Activated B cell treated with CpG ODN at 0.5 μM for 24 hours (primary cell): ENCODE data around the gene MTRFR. TPM values are rescaled to one million over a fixed set of nuclear protein-coding genes. Genes with fewer than 3 reads are reported as not detected.
"Not testable (repeated sequence)": the region's sequence is repeated elsewhere in the genome, so short reads cannot be mapped to it uniquely, and the experiment has no call there.

ENCODE experiments used
- ATAC-seq: fragments of 200-7000 bp; cut with Tn5 transposase; one replicate; pipeline ENCODE4 v1.10.0; 2021; ENCODE audit warnings: low read depth, mild to moderate bottlenecking, moderate library complexity
- CTCF ChIA-PET: fragments of 350-600 bp; sonication (Branson Sonifier 250); formaldehyde crosslinking; loops from one replicate; lab custom pipeline; 2021; ENCODE audit warnings: antibody characterized with exemption; lab: Charles Lee
- POLR2A ChIA-PET: fragments of 350-600 bp; sonication (Branson Sonifier 250); formaldehyde crosslinking; loops from one replicate; lab custom pipeline; 2021; ENCODE audit warnings: antibody characterized with exemption; lab: Charles Lee
- DNase-seq: peaks from one replicate; pipeline ENCODE4 v3.0.0; 2022
- H3K27ac Mint-ChIP-seq: one replicate; pipeline ENCODE4 v1.8.0; 2020; ENCODE audit warnings: mixed read lengths
- H3K27me3 Mint-ChIP-seq: one replicate; pipeline ENCODE4 v1.8.0; 2021; ENCODE audit warnings: mixed read lengths
- H3K36me3 Mint-ChIP-seq: one replicate; pipeline ENCODE4 v1.8.0; 2021; ENCODE audit warnings: low read depth, mixed read lengths
- H3K4me1 Mint-ChIP-seq: one replicate; pipeline ENCODE4 v1.8.0; 2021; ENCODE audit warnings: mixed read lengths
- H3K4me3 Mint-ChIP-seq: one replicate; pipeline ENCODE4 v1.8.0; 2020; ENCODE audit warnings: mild to moderate bottlenecking, mixed read lengths
- H3K9me3 Mint-ChIP-seq: one replicate; pipeline ENCODE4 v1.8.0; 2020; ENCODE audit warnings: mixed read lengths
- intact Hi-C: fragments of 100-400 bp; cut with micrococcal nuclease; formaldehyde crosslinking; loops from one replicate; pipeline ENCODE4 v1.15.1; 2024
- total RNA-seq: library from RNA; stranded (reverse); gene quantifications from 2 replicates; pipeline ENCODE4 v1.2.3, GENCODE V29; 2022
- TF ChIP-seq, protein P1 (sequence below): fragments of 200-600 bp; IDR thresholded peaks from one replicate; pipeline ENCODE4 v1.8.0; 2022; ENCODE audit warnings: antibody characterized with exemption, mild to moderate bottlenecking

Gene MTRFR
- total RNA-seq, 1 donor from 2014 or later = 23.6 TPM

DNA sequence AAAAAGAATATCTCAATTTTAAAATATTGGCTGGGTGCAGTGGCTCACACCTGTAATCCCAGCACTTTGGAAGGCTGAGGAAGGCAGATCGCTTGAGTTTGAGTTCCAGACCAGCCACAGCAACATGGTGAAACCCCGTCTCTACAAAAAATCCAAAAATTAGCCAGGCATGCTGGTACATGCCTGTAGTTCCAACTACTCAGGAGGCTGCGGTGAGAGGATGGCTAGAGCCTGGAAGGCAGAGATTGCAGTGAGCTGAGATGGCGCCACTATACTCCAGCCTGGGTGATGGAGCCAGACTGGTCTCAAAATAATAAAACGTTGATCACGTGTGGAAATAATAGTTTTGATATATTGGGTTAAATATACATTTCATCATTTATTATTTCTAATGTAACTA, 5.7 kb downstream of the MTRFR start:
- Mint-ChIP-seq H3K4me1 (peaks cover 58% of the 10 kb centered on the region), H3K36me3 (peaks cover 22% of the 10 kb centered on the region), H3K9me3 (no peaks in the 10 kb centered on the region), H3K27me3 (no peaks in the 10 kb centered on the region), H3K27ac (no peak overlapping the region), H3K4me3 (no peak overlapping the region)
- CTCF ChIA-PET = interaction anchor here (0.8 to 6.5 kb wide), 14 partner anchors 9 to 433 kb away, joined by 3 to 106 read pairs (median 6); partner anchors contain the start of gene DDX55
- DNase-seq = no peak
- TF ChIP-seq, protein P1, sequence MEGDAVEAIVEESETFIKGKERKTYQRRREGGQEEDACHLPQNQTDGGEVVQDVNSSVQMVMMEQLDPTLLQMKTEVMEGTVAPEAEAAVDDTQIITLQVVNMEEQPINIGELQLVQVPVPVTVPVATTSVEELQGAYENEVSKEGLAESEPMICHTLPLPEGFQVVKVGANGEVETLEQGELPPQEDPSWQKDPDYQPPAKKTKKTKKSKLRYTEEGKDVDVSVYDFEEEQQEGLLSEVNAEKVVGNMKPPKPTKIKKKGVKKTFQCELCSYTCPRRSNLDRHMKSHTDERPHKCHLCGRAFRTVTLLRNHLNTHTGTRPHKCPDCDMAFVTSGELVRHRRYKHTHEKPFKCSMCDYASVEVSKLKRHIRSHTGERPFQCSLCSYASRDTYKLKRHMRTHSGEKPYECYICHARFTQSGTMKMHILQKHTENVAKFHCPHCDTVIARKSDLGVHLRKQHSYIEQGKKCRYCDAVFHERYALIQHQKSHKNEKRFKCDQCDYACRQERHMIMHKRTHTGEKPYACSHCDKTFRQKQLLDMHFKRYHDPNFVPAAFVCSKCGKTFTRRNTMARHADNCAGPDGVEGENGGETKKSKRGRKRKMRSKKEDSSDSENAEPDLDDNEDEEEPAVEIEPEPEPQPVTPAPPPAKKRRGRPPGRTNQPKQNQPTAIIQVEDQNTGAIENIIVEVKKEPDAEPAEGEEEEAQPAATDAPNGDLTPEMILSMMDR = no peak
- intact Hi-C loops = loop anchor here (1.0 to 10.0 kb wide), 7 partner anchors 196 to 736 kb away; partner anchors contain the start of genes CCDC92, DENR, KNTC1 and RSRC2
- POLR2A ChIA-PET = interaction anchor here (0.7 to 1.1 kb wide), 2 partner anchors 264 to 483 kb away, joined by 3 read pairs; partner anchors contain the start of gene OGFOD2
- ATAC-seq = no peak

DNA sequence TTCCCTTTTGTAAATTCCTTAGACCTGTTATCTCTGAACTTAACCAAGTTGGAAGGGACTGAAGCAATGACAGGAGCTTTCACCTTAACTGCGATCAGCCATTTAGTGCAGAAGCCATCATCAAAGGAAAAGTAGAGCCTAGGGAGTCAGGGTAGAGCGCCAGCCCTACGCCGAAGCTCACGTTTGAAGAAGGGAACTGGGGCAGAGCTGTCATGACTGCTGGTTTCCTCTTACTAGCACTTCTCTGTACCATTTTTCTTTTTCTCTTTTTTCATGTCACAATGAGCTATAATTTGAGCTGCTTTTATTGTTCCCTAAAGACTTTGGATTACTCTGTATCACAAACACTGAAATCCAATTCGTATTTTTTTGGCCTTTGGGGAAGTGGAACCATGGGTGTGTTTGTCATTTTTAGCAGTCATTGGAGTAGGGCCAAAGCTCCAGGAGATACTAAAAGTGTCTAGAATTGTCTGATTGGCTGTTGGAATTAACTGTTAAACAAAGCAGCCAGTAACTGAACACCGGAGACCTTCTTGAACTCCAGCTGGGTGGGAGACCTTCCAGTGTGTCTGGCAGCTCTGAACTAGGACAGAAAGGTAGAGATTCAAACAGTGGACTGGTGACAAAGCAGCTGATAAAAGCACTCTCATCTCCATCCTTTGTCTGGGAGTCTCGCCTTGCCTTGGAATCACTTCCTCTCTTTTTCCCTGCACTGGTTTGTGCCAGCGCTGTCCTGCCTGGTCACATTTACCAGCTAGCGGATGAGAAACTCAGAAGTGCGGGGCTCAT, 9.1 kb downstream of the MTRFR start:
- Mint-ChIP-seq H3K36me3 (peaks cover 31% of the 10 kb centered on the region), H3K27ac (peak overlapping the region; percentile 30), H3K4me1 (peaks cover 47% of the 10 kb centered on the region), H3K9me3 (no peaks in the 10 kb centered on the region), H3K27me3 (no peaks in the 10 kb centered on the region), H3K4me3 (no peak overlapping the region)
- CTCF ChIA-PET = interaction anchor here (0.6 to 6.5 kb wide), 2 partner anchors 85 to 200 kb away, joined by 3 to 106 read pairs; no protein-coding TSS in a partner anchor
- DNase-seq = no peak
- TF ChIP-seq, protein P1 = no peak
- intact Hi-C loops = no loop called here
- no peak for ATAC-seq
- POLR2A ChIA-PET = interaction anchor here (1.1 to 1.8 kb wide), 2 partner anchors 9 to 13 kb away, joined by 3 to 19 read pairs; partner anchors contain the start of genes MPHOSPH9 and MTRFR

DNA sequence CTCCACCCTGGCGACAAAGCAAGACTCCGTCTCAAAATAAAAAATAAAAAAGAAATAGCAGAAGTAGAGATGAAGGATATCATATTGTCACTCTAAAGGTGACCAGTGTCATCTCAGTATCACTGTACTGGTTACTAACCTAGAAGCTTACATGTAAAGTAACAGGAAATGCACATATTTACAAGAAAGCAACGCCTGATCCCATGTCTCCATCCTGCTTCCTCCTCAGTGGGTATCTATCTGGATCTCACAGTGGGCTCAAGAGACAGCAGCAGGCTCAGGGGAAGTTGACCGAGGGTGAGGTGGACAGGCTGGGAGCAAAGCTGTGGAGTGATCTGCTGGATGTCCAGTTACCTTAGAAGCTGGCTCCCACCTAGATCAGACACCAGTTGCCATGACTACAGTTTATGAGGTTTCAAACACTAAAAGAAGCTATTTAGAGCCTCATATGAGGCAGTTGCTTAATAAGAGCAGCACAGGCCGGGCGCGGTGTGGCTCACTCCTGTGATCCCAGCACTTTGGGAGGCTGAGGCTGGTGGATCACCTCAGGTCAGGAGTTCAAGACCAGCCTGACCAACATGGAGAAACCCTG, 10.5 kb downstream of the MTRFR start:
- Mint-ChIP-seq H3K27me3 (no peaks in the 10 kb centered on the region), H3K9me3 (no peaks in the 10 kb centered on the region), H3K4me3 (no peak overlapping the region), H3K27ac (no peak overlapping the region), H3K36me3 (peaks cover 44% of the 10 kb centered on the region), H3K4me1 (peaks cover 46% of the 10 kb centered on the region)
- intact Hi-C loops = no loop called here
- ATAC-seq (no peak), DNase-seq (no peak)
- POLR2A ChIA-PET = no interaction called here
- TF ChIP-seq, protein P1 = no peak
- CTCF ChIA-PET = interaction anchor here (1.0 kb wide), 1 partner anchor 10 kb away, joined by 4 read pairs; no protein-coding TSS in a partner anchor

DNA sequence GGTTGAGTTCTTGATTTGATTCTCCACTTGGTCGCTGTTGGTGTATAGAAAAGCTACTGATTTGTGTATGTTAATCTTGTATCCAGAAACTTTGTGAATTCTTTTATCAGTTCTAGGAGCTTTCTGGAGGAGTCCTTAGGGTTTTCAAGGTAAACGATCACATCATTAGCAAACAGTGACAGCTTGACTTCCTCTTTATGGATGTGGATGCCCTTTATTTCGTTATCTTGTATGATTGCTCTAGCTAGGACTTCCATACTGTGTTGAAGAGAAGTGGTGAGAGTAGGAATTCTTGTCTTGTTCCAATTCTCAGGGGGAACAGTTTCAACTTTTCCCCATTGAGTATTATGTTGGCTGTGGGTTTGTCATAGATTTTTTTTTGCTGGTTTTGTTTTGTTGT, 12.4 kb downstream of the MTRFR start:
- Mint-ChIP-seq H3K27me3 (no peaks in the 10 kb centered on the region), H3K9me3 (no peaks in the 10 kb centered on the region), H3K36me3 (peaks cover 46% of the 10 kb centered on the region), H3K27ac (no peak overlapping the region), H3K4me1 (peaks cover 51% of the 10 kb centered on the region), H3K4me3 (no peak overlapping the region)
- intact Hi-C loops = no loop called here
- TF ChIP-seq, protein P1 = no peak
- ATAC-seq = no peak
- CTCF ChIA-PET = no interaction called here
- POLR2A ChIA-PET = interaction anchor here (0.9 to 1.5 kb wide), 2 partner anchors 13 to 206 kb away, joined by 3 to 6 read pairs; partner anchors contain the start of genes MPHOSPH9 and MTRFR
- no peak for DNase-seq

DNA sequence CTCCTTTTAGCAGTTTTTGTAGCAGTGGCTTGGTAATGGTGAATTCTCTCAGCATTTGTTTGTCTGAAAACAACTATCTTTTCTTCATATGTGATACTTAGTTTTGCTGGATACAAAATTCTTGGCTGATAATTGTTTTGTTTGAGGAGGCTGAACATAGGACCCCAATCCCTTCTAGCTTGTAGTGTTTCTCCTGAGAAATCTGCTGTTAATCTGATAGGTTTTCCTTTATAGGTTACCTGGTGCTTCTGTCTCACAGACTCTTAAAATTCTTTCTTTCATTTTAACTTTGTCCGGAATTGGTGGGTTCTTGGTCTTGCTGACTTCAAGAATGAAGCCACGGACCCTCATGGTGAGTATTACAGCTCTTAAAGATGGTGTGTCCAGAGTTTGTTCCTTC, 14.9 kb downstream of the MTRFR start:
- DNase-seq, ATAC-seq, POLR2A ChIA-PET, H3K27ac Mint-ChIP-seq, intact Hi-C loops, H3K4me3 Mint-ChIP-seq, H3K9me3 Mint-ChIP-seq, H3K27me3 Mint-ChIP-seq: not testable (repeated sequence)
- peaks cover 39% of the 10 kb centered on the region for H3K36me3 Mint-ChIP-seq
- CTCF ChIA-PET = interaction anchor here (3.6 kb wide), 1 partner anchor 10 kb away, joined by 17 read pairs; no protein-coding TSS in a partner anchor
- peaks cover 49% of the 10 kb centered on the region for H3K4me1 Mint-ChIP-seq

DNA sequence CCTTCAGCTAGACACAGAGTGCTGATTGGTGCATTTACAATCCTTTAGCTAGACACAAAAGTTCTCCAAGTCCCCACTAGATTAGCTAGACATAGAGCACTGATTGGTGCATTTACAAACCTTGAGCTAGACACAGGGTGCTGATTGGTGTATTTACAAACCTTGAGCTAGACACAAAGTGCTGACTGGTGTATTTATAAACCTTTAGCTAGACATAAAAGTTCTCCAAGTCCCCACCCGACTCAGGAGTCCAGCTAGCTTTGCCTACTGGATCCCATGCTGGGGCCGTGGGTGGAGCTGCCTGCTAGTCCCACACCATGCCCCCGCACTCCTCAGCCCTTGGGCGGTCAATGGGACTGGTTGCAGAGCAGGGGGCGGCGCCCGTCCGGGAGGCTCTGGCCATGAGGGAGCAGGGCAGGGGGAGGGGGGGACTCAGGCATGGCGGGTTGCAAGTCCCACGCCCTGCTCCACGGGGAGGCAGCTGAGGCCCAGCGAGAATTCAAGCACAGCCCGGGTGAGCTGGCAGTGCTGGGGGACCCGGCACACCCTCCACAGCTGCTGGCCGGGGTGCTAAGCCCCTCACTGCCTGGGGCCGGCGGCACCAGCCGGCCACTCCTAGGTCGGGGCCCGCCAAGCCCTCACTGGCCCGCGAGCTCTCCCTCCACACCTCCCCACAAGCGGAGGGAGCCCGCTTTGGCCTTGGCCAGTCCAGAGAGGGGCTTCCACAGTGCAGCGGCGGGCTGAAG, 15.9 kb downstream of the MTRFR start:
- intact Hi-C loops, H3K9me3 Mint-ChIP-seq, ATAC-seq, H3K27me3 Mint-ChIP-seq, H3K27ac Mint-ChIP-seq, POLR2A ChIA-PET, H3K4me3 Mint-ChIP-seq, DNase-seq: not testable (repeated sequence)
- CTCF ChIA-PET = interaction anchor here (3.6 kb wide), 1 partner anchor 11 kb away, joined by 17 read pairs; no protein-coding TSS in a partner anchor
- H3K4me1 Mint-ChIP-seq = peaks cover 49% of the 10 kb centered on the region
- peaks cover 47% of the 10 kb centered on the region for H3K36me3 Mint-ChIP-seq
